SJCRH30 (cell line): Measurements from ENCODE around the gene RDX. TPM values are rescaled to one million over a fixed set of nuclear protein-coding genes. Genes with fewer than 3 reads are reported as not detected.

ENCODE experiments used
- DNase-seq, 2 experiments: peaks; one replicate each; pipeline ENCODE4 v3.0.0-alpha.2; 2015 to 2020
- H3K27ac ChIP-seq: fragments of 250-450 bp; sonication (Bioruptor Pico); 2 replicates; pipeline ENCODE4 v1.5.1; 2020; ENCODE audit warnings: mild to moderate bottlenecking, moderate library complexity
- H3K27me3 ChIP-seq: fragments of 250-450 bp; sonication (Bioruptor Pico); 2 replicates; pipeline ENCODE4 v1.5.1; 2020; ENCODE audit warnings: mild to moderate bottlenecking, moderate library complexity
- H3K36me3 ChIP-seq: fragments of 250-450 bp; sonication (Bioruptor Pico); 2 replicates; pipeline ENCODE4 v1.5.1; 2020; ENCODE audit warnings: mild to moderate bottlenecking, moderate library complexity
- H3K4me1 ChIP-seq: fragments of 250-450 bp; sonication (Bioruptor Pico); 2 replicates; pipeline ENCODE4 v1.5.1; 2020; ENCODE audit warnings: mild to moderate bottlenecking, moderate library complexity
- H3K4me3 ChIP-seq: fragments of 250-450 bp; sonication (Bioruptor Pico); 2 replicates; pipeline ENCODE4 v1.5.1; 2020; ENCODE audit warnings: mild to moderate bottlenecking, moderate library complexity
- H3K9me3 ChIP-seq: fragments of 250-450 bp; sonication (Bioruptor Pico); replicated peaks from 2 replicates; pipeline ENCODE4 v1.5.1; 2020; ENCODE audit warnings: mild to moderate bottlenecking, moderate library complexity
- total RNA-seq: library from RNA; depleted of rRNA; stranded (reverse); fragments of >200 nt; shearing (Covaris generic); gene quantifications from 2 replicates; pipeline ENCODE4 v1.2.3, GENCODE V29; 2014

RDX gene
- total RNA-seq, 1 experiment from 2014 or later = 97.9 TPM

GRCh38 chr11:110165039-110165925 lies 131.1 kb downstream of the RDX start:
- H3K9me3 ChIP-seq = no peaks in the 10 kb centered on the region
- no peaks in the 10 kb centered on the region for H3K27me3 ChIP-seq
- H3K4me1 ChIP-seq = no peaks in the 10 kb centered on the region
- DNase-seq = no peak
- H3K27ac ChIP-seq = no peak overlapping the region
- no peaks in the 10 kb centered on the region for H3K36me3 ChIP-seq
- no peak overlapping the region for H3K4me3 ChIP-seq

GRCh38 chr11:110162216-110162615 lies 134.2 kb downstream of the RDX start:
- no peaks in the 10 kb centered on the region for H3K36me3 ChIP-seq
- no peaks in the 10 kb centered on the region for H3K9me3 ChIP-seq
- no peak for DNase-seq
- H3K27me3 ChIP-seq = no peaks in the 10 kb centered on the region
- H3K27ac ChIP-seq = no peak overlapping the region
- no peaks in the 10 kb centered on the region for H3K4me1 ChIP-seq
- no peak overlapping the region for H3K4me3 ChIP-seq

GRCh38 chr11:110161061-110161460 lies 135.4 kb downstream of the RDX start:
- no peak for DNase-seq
- no peaks in the 10 kb centered on the region for H3K27me3 ChIP-seq

GRCh38 chr11:110160437-110160836 lies 136.0 kb downstream of the RDX start:
- Histone ChIP-seq H3K36me3 (no peaks in the 10 kb centered on the region), H3K9me3 (no peaks in the 10 kb centered on the region), H3K4me3 (no peak overlapping the region), H3K27me3 (no peaks in the 10 kb centered on the region), H3K4me1 (no peaks in the 10 kb centered on the region), H3K27ac (no peak overlapping the region)
- no peak for DNase-seq

More at GRCh38 chr11:110161061-110161460, 135.4 kb downstream of the RDX start:
- Histone ChIP-seq H3K4me3 (no peak overlapping the region), H3K4me1 (no peaks in the 10 kb centered on the region), H3K27ac (no peak overlapping the region), H3K36me3 (no peaks in the 10 kb centered on the region), H3K9me3 (no peaks in the 10 kb centered on the region)

- Histone ChIP-seq H3K36me3 (no peaks in the 10 kb centered on the region), H3K9me3 (no peaks in the 10 kb centered on the region), H3K4me1 (no peaks in the 10 kb centered on the region), H3K27ac (no peak overlapping the region), H3K4me3 (no peak overlapping the region), H3K27me3 (no peaks in the 10 kb centered on the region)
- no peak for DNase-seq
Measured at GRCh38 chr11:110160016-110160415, 136.4 kb downstream of the RDX start.

GRCh38 chr11:110159476-110159875 lies 136.9 kb downstream of the RDX start:
- no peaks in the 10 kb centered on the region for H3K36me3 ChIP-seq
- no peaks in the 10 kb centered on the region for H3K9me3 ChIP-seq
- H3K4me3 ChIP-seq = no peak overlapping the region
- no peaks in the 10 kb centered on the region for H3K27me3 ChIP-seq
- no peaks in the 10 kb centered on the region for H3K4me1 ChIP-seq
- no peak overlapping the region for H3K27ac ChIP-seq
- no peak for DNase-seq

GRCh38 chr11:110158317-110159200 lies 137.9 kb downstream of the RDX start:
- no peak for DNase-seq
- no peaks in the 10 kb centered on the region for H3K27me3 ChIP-seq
- H3K9me3 ChIP-seq = no peaks in the 10 kb centered on the region
- no peak overlapping the region for H3K27ac ChIP-seq
- H3K36me3 ChIP-seq = no peaks in the 10 kb centered on the region
- H3K4me1 ChIP-seq = no peaks in the 10 kb centered on the region
- H3K4me3 ChIP-seq = no peak overlapping the region

GRCh38 chr11:110156503-110156902 lies 139.9 kb downstream of the RDX start:
- no peaks in the 10 kb centered on the region for H3K4me1 ChIP-seq
- H3K27me3 ChIP-seq = no peaks in the 10 kb centered on the region
- no peak overlapping the region for H3K4me3 ChIP-seq
- H3K27ac ChIP-seq = no peak overlapping the region
- no peak for DNase-seq
- no peaks in the 10 kb centered on the region for H3K36me3 ChIP-seq
- H3K9me3 ChIP-seq = no peaks in the 10 kb centered on the region

GRCh38 chr11:110153474-110153873 lies 142.9 kb downstream of the RDX start:
- H3K27ac ChIP-seq = no peak overlapping the region
- H3K9me3 ChIP-seq = no peaks in the 10 kb centered on the region

GRCh38 chr11:110152199-110152598 lies 144.2 kb downstream of the RDX start:
- Histone ChIP-seq H3K4me3 (no peak overlapping the region), H3K36me3 (no peaks in the 10 kb centered on the region), H3K4me1 (peaks cover 13% of the 10 kb centered on the region), H3K27me3 (no peaks in the 10 kb centered on the region), H3K9me3 (no peaks in the 10 kb centered on the region), H3K27ac (no peak overlapping the region)
- no peak for DNase-seq

More at GRCh38 chr11:110153474-110153873, 142.9 kb downstream of the RDX start:
- Histone ChIP-seq H3K27me3 (no peaks in the 10 kb centered on the region), H3K36me3 (no peaks in the 10 kb centered on the region), H3K4me1 (peaks cover 3% of the 10 kb centered on the region; the same call in 1 of the 2 replicates), H3K4me3 (no peak overlapping the region)
- DNase-seq = no peak

GRCh38 chr11:110148775-110149744 lies 147.4 kb downstream of the RDX start:
- Histone ChIP-seq H3K4me1 (peaks cover 13% of the 10 kb centered on the region), H3K4me3 (no peak overlapping the region), H3K27me3 (no peaks in the 10 kb centered on the region), H3K27ac (no peak overlapping the region; the same call in none of the 2 replicates), H3K36me3 (no peaks in the 10 kb centered on the region), H3K9me3 (no peaks in the 10 kb centered on the region)
- no peak for DNase-seq

GRCh38 chr11:110147962-110148709 lies 148.3 kb downstream of the RDX start:
- H3K4me3 ChIP-seq = no peak overlapping the region
- no peaks in the 10 kb centered on the region for H3K27me3 ChIP-seq
- H3K9me3 ChIP-seq = no peaks in the 10 kb centered on the region
- DNase-seq = peak; percentile 17 to 50
- no peaks in the 10 kb centered on the region for H3K36me3 ChIP-seq
- no peak overlapping the region; the same call in 1 of the 2 replicates for H3K27ac ChIP-seq
- peaks cover 13% of the 10 kb centered on the region for H3K4me1 ChIP-seq

- H3K9me3 ChIP-seq = no peaks in the 10 kb centered on the region
- no peaks in the 10 kb centered on the region for H3K36me3 ChIP-seq
- no peaks in the 10 kb centered on the region for H3K4me1 ChIP-seq
- no peak overlapping the region for H3K4me3 ChIP-seq
- no peaks in the 10 kb centered on the region for H3K27me3 ChIP-seq
- no peak for DNase-seq
- H3K27ac ChIP-seq = no peak overlapping the region
Measured at GRCh38 chr11:110141812-110142211, 154.6 kb downstream of the RDX start.
